Measurements from ENCODE around the gene FADD. TPM values are rescaled to one million over a fixed set of nuclear protein-coding genes. Genes with fewer than 3 reads are reported as not detected.
A peak's percentile ranks its signal among the peaks of the same experiment; 100 is the strongest.

Gene FADD
- total and polyA plus RNA-seq, 4 donors: 13.9 to 30.9 (median 26.1) TPM

DNA sequence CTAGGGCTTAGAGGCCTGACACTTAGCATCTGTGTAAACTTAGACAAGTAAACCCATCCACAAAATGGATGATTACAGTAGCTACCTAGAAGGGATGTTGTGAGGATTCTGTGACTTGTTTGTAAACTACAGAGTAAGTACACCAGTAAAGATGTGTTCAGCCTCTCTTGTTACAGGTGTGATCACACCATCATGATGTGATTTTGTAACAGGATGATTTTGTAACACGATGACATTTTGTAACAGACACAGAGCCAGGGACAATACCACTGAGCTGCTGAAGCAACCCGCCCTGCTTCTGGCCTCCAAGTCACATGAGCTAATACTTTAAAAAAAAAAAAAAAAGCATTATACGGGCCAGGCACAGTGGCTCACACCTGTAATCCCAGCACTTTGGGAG is 17.0 kb downstream of the FADD start:
- WGBS, 2 donors: 32 to 72% methylated on average over 3 of the region's 3 CpGs
- no peaks in the 10 kb centered on the region for H3K9me3 ChIP-seq (ENCODE audit: control insufficient read depth in 4 of 4, insufficient read depth in 3 of 4, low read length in 3 of 4)
- H3K36me3 ChIP-seq (ENCODE audit: control insufficient read depth in 4 of 4, insufficient read depth in 4 of 4, low read length in 4 of 4): no peaks in the 10 kb centered on the region
- no peak for DNase-seq
- H3K4me3 ChIP-seq: no peak overlapping the region
- no peak for ATAC-seq (ENCODE audit: insufficient read depth, low FRiP score)
- H3K27me3 ChIP-seq (ENCODE audit: control insufficient read depth in 3 of 3, insufficient read depth in 3 of 3, low read length in 2 of 3): peaks cover 0 to 5% (median 0%) of the 10 kb centered on the region in 3 donors
- H3K4me1 ChIP-seq (ENCODE audit: control insufficient read depth in 5 of 5, insufficient read depth in 5 of 5, low read length in 5 of 5): no peaks in the 10 kb centered on the region
- H3K27ac ChIP-seq (ENCODE audit: low read depth in 1 of 2, low read length in 1 of 2): no peak overlapping the region
- no peak overlapping the region for H3K9ac ChIP-seq (ENCODE audit: insufficient read depth in 1 of 2, low read length in 2 of 2)
- TF ChIP-seq, protein P1, sequence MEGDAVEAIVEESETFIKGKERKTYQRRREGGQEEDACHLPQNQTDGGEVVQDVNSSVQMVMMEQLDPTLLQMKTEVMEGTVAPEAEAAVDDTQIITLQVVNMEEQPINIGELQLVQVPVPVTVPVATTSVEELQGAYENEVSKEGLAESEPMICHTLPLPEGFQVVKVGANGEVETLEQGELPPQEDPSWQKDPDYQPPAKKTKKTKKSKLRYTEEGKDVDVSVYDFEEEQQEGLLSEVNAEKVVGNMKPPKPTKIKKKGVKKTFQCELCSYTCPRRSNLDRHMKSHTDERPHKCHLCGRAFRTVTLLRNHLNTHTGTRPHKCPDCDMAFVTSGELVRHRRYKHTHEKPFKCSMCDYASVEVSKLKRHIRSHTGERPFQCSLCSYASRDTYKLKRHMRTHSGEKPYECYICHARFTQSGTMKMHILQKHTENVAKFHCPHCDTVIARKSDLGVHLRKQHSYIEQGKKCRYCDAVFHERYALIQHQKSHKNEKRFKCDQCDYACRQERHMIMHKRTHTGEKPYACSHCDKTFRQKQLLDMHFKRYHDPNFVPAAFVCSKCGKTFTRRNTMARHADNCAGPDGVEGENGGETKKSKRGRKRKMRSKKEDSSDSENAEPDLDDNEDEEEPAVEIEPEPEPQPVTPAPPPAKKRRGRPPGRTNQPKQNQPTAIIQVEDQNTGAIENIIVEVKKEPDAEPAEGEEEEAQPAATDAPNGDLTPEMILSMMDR (IDR thresholded peaks at IDR 0.05; ENCODE audit: control extremely low read depth, extremely low read depth): no peak

GRCh38 chr11:70220920-70221319 is 17.8 kb downstream of the FADD start:
- Histone ChIP-seq H3K36me3 (ENCODE audit: control insufficient read depth in 4 of 4, insufficient read depth in 4 of 4, low read length in 4 of 4) (no peaks in the 10 kb centered on the region), H3K9ac (ENCODE audit: insufficient read depth in 1 of 2, low read length in 2 of 2) (no peak overlapping the region), H3K27me3 (ENCODE audit: control insufficient read depth in 3 of 3, insufficient read depth in 3 of 3, low read length in 2 of 3) (peaks cover 0 to 5% (median 0%) of the 10 kb centered on the region in 3 donors), H3K9me3 (ENCODE audit: control insufficient read depth in 4 of 4, insufficient read depth in 3 of 4, low read length in 3 of 4) (no peaks in the 10 kb centered on the region), H3K27ac (ENCODE audit: low read depth in 1 of 2, low read length in 1 of 2) (no peak overlapping the region), H3K4me3 (no peak overlapping the region), H3K4me1 (ENCODE audit: control insufficient read depth in 5 of 5, insufficient read depth in 5 of 5, low read length in 5 of 5) (no peaks in the 10 kb centered on the region)
- DNase-seq (no peak), ATAC-seq (ENCODE audit: insufficient read depth, low FRiP score) (no peak)
- whole genome bisulfite sequencing, 2 donors: 81 to 89% methylated on average over 1 of the region's 1 CpG
- TF ChIP-seq, protein P1 (IDR thresholded peaks at IDR 0.05; ENCODE audit: control extremely low read depth, extremely low read depth): no peak

- Histone ChIP-seq H3K4me1 (ENCODE audit: control insufficient read depth in 5 of 5, insufficient read depth in 5 of 5, low read length in 5 of 5) (no peaks in the 10 kb centered on the region), H3K36me3 (ENCODE audit: control insufficient read depth in 4 of 4, insufficient read depth in 4 of 4, low read length in 4 of 4) (no peaks in the 10 kb centered on the region), H3K9ac (ENCODE audit: insufficient read depth in 1 of 2, low read length in 2 of 2) (no peak overlapping the region), H3K9me3 (ENCODE audit: control insufficient read depth in 4 of 4, insufficient read depth in 3 of 4, low read length in 3 of 4) (no peaks in the 10 kb centered on the region), H3K27me3 (ENCODE audit: control insufficient read depth in 3 of 3, insufficient read depth in 3 of 3, low read length in 2 of 3) (no peaks in the 10 kb centered on the region), H3K4me3 (no peak overlapping the region), H3K27ac (ENCODE audit: low read depth in 1 of 2, low read length in 1 of 2) (no peak overlapping the region)
- WGBS, 2 donors: 64 to 82% methylated on average over 8 of the region's 8 CpGs
- ATAC-seq (ENCODE audit: insufficient read depth, low FRiP score) (no peak), DNase-seq (peak; percentile 61 to 71 (median 65))
- TF ChIP-seq, protein P1 (IDR thresholded peaks at IDR 0.05; ENCODE audit: control extremely low read depth, extremely low read depth): no peak
Observed at GRCh38 chr11:70225681-70226177, 22.6 kb downstream of the FADD start.

DNA sequence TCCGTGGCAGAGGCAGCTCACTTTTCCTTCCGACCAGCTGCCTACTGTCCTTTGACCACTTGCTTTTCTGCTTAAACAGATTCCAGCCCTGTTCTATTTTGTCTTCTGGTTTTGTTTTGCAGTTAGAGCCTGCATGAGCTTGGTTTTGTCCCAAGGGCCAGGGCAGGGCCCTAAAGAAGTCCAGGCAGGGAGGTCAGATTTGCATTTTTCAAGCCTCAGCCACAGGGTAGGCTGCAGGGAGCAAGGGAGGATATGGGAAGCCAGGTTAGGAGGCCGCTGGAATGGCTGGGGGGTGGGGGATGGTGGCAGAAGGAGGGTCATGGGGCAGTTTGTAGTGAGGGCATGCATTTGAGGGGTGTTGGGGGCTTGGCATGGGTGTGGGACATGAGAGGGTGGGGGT is 23.1 kb downstream of the FADD start:
- H3K27me3 ChIP-seq (ENCODE audit: control insufficient read depth in 3 of 3, insufficient read depth in 3 of 3, low read length in 2 of 3): no peaks in the 10 kb centered on the region
- DNase-seq: no peak
- H3K27ac ChIP-seq (ENCODE audit: low read depth in 1 of 2, low read length in 1 of 2): no peak overlapping the region

More for the DNA sequence above, 23.1 kb downstream of the FADD start:
- H3K9ac ChIP-seq (ENCODE audit: insufficient read depth in 1 of 2, low read length in 2 of 2): no peak overlapping the region
- no peaks in the 10 kb centered on the region for H3K4me1 ChIP-seq (ENCODE audit: control insufficient read depth in 5 of 5, insufficient read depth in 5 of 5, low read length in 5 of 5)
- H3K4me3 ChIP-seq: no peak overlapping the region
- ATAC-seq (ENCODE audit: insufficient read depth, low FRiP score): no peak
- WGBS, 2 donors: 83 to 93% methylated on average over 3 of the region's 3 CpGs
- no peaks in the 10 kb centered on the region for H3K36me3 ChIP-seq (ENCODE audit: control insufficient read depth in 4 of 4, insufficient read depth in 4 of 4, low read length in 4 of 4)
- no peaks in the 10 kb centered on the region for H3K9me3 ChIP-seq (ENCODE audit: control insufficient read depth in 4 of 4, insufficient read depth in 3 of 4, low read length in 3 of 4)
- TF ChIP-seq, protein P1 (IDR thresholded peaks at IDR 0.05; ENCODE audit: control extremely low read depth, extremely low read depth): no peak

Data from lung (tissue), 12 donors.